HCT116 (cell line): ENCODE measurements around the gene LUZP2. TPM values are rescaled to one million over a fixed set of nuclear protein-coding genes. Genes with fewer than 3 reads are reported as not detected.

Source experiments
- ATAC-seq: fragments of 200-7000 bp; cut with Tn5 transposase; 2 replicates; pipeline ENCODE4 v1.9.1; 2020; ENCODE audit warnings: mild to moderate bottlenecking, moderate library complexity
- BruUV-seq: library from RNA; stranded (reverse); fragments of 400-500 nt; replicated peaks from 2 replicates; lab custom pipeline; 2021; lab: Mats Ljungman, UMichigan
- CTCF ChIA-PET: fragments of 300-600 bp; sonication (Branson Sonifier 250); formaldehyde crosslinking; loops from one replicate; lab custom pipeline; 2021; ENCODE audit warnings: antibody characterized with exemption; lab: Charles Lee
- POLR2A ChIA-PET: fragments of 300-600, 350-600 bp; sonication (Branson Sonifier 250); formaldehyde crosslinking; loops from one replicate; lab custom pipeline; 2021; ENCODE audit warnings: antibody characterized with exemption; lab: Charles Lee
- RAD21 ChIA-PET, 2 experiments: fragments of 300-600 bp; sonication (Branson Sonifier 250); formaldehyde crosslinking; loops; one replicate each; lab custom pipeline; 2023; ENCODE audit warnings: low total read pairs in 2 of 2; ENCODE audit not compliant: uncharacterized antibody in 2 of 2, unreplicated experiment in 2 of 2, low non-redundant PET in 1 of 2; lab: Charles Lee
- DNase-seq: peaks from one replicate; pipeline ENCODE4 v3.0.0-alpha.2; 2010; ENCODE audit warnings: low read depth, low spot score
- H2AFZ ChIP-seq: fragments of 200-600 bp; shearing (Covaris generic), sonication (generic); 2 replicates; pipeline ENCODE4 v1.6.1; 2017; ENCODE audit warnings: low read depth, mixed run types, mixed read lengths, antibody characterized with exemption, low read length; ENCODE audit not compliant: poor library complexity, severe bottlenecking
- H3K27ac ChIP-seq: 2 replicates; pipeline ENCODE4 v1.5.1; 2012; ENCODE audit warnings: low read depth, low read length
- H3K27me3 ChIP-seq: fragments of 200-600 bp; sonication (generic); 2 replicates; pipeline ENCODE4 v1.6.1; 2016; ENCODE audit warnings: mixed run types, low read length, mixed read lengths; ENCODE audit not compliant: insufficient read depth
- H3K36me3 ChIP-seq, 2 experiments: fragments of 200-500 bp in 1 of 2; fragments of 200-600 bp in 1 of 2; sonication (Bioruptor generic) in 1 of 2; sonication (generic) in 1 of 2; 2 replicates each; pipeline versions ENCODE4 v1.5.1 to v1.6.1; 2014 to 2016; ENCODE audit warnings: low read length in 2 of 2, inconsistent platforms in 1 of 2, mixed read lengths in 1 of 2, mixed run types in 1 of 2; ENCODE audit not compliant: insufficient read depth in 2 of 2, control insufficient read depth in 1 of 2
- H3K4me1 ChIP-seq, 2 experiments: fragments of 200-600 bp in 1 of 2; sonication (generic) in 1 of 2; 2 replicates each; pipeline versions ENCODE4 v1.5.1 to v1.6.1; 2012 to 2017; ENCODE audit warnings: low read length in 2 of 2, inconsistent platforms in 1 of 2, mild to moderate bottlenecking in 1 of 2, mixed read lengths in 1 of 2, mixed run types in 1 of 2, moderate library complexity in 1 of 2; ENCODE audit not compliant: insufficient read depth in 2 of 2, control insufficient read depth in 1 of 2
- H3K4me2 ChIP-seq: fragments of 200-600 bp; sonication (generic); 2 replicates; pipeline ENCODE4 v1.6.1; 2017; ENCODE audit warnings: mixed run types, low read length, mixed read lengths
- H3K4me3 ChIP-seq, 2 experiments: fragments of 200-600 bp in 1 of 2; sonication (generic) in 1 of 2; replicated peaks in 1 of 2; 2 replicates each; pipeline ENCODE4 v1.5.1; 2011 to 2016; ENCODE audit warnings: low read length in 2 of 2, control low read depth in 1 of 2, low read depth in 1 of 2, mild to moderate bottlenecking in 1 of 2, mixed read lengths in 1 of 2, mixed run types in 1 of 2
- H3K79me2 ChIP-seq: fragments of 200-600 bp; sonication (generic); 2 replicates; pipeline ENCODE4 v1.6.1; 2017; ENCODE audit warnings: mild to moderate bottlenecking, mixed run types, low read length, moderate library complexity, mixed read lengths; ENCODE audit not compliant: insufficient read depth
- H3K9ac ChIP-seq: fragments of 200-600 bp; sonication (generic); 2 replicates; pipeline ENCODE4 v1.6.1; 2016; ENCODE audit warnings: low read length, mixed read lengths
- H3K9me2 ChIP-seq: fragments of 200-600 bp; sonication (generic), shearing (Covaris generic); 2 replicates; pipeline ENCODE4 v1.6.1; 2017; ENCODE audit warnings: mixed run types, mild to moderate bottlenecking, moderate library complexity; ENCODE audit not compliant: insufficient read depth
- H3K9me3 ChIP-seq, 2 experiments: fragments of 200-500 bp in 1 of 2; fragments of 200-600 bp in 1 of 2; sonication (Bioruptor generic) in 1 of 2; sonication (generic) in 1 of 2; 2 replicates each; pipeline ENCODE4 v1.6.1; 2014 to 2017; ENCODE audit warnings: low read length in 2 of 2, mixed read lengths in 2 of 2, inconsistent platforms in 1 of 2, low read depth in 1 of 2, mild to moderate bottlenecking in 1 of 2, mixed run types in 1 of 2, moderate library complexity in 1 of 2; ENCODE audit not compliant: control insufficient read depth in 1 of 2, insufficient read depth in 1 of 2
- H4K20me1 ChIP-seq: fragments of 200-600 bp; sonication (generic), shearing (Covaris generic); 2 replicates; pipeline ENCODE4 v1.6.1; 2017; ENCODE audit warnings: mixed run types, mild to moderate bottlenecking, moderate library complexity; ENCODE audit not compliant: insufficient read depth
- EZH2 ChIP-seq: fragments of 200-600 bp; sonication (generic); IDR thresholded peaks from 2 replicates; pipeline ENCODE4 v1.6.1; 2017; ENCODE audit warnings: antibody characterized with exemption, mixed run types
- RAD21 ChIP-seq: IDR thresholded peaks from 2 replicates; pipeline ENCODE4 v1.6.1; 2012; ENCODE audit warnings: low read depth, mild to moderate bottlenecking
- REST ChIP-seq: IDR thresholded peaks from 2 replicates; pipeline ENCODE4 v1.6.1; 2012; ENCODE audit warnings: low read depth
- intact Hi-C: fragments of 100-400 bp; cut with micrococcal nuclease; formaldehyde crosslinking; loops from 2 replicates; pipeline ENCODE4 v1.10.0; 2022
- total RNA-seq: library from RNA; stranded (reverse); gene quantifications from one replicate; pipeline ENCODE4 v1.2.1, GENCODE V29; 2021; ENCODE audit not compliant: unreplicated experiment

Gene LUZP2
- total RNA-seq, 1 experiment from 2014 or later = not detected

- ChIA-PET CTCF (no interaction called here), POLR2A (no interaction called here)
- no peak for ATAC-seq
Observed at GRCh38 chr11:24645563-24645962, 148.7 kb downstream of the LUZP2 start.

DNA sequence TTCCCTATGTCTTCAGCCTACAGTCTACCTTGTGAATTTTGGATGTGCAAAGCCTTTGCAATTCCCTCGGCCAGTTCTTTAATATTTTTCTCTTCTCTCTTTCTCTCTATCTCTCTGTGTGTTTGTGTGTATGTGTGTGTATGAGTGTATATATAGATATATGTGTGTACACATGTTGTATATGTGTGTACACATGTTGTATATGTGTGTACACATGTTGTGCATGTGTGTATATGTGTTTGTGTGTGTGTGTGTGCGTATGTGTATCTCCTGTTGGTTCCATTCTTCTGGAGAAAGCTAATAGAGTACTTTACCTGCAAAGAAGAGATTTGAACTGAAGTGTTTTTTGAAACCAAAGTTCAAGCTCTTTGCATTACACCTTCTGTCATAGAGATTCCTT lies 155.0 kb downstream of the LUZP2 start:
- no peak for TF ChIP-seq REST
- no peaks in the 10 kb centered on the region for H3K27me3 ChIP-seq
- H3K79me2 ChIP-seq = no peaks in the 10 kb centered on the region
- ChIA-PET RAD21 (no interaction called here), POLR2A (no interaction called here), CTCF (no interaction called here)
- intact Hi-C loops = no loop called here
- H4K20me1 ChIP-seq = no peaks in the 10 kb centered on the region
- DNase-seq (no peak), ATAC-seq (no peak)
- H3K4me2 ChIP-seq = no peak overlapping the region
- no peak overlapping the region for H3K27ac ChIP-seq
- no peak overlapping the region for H3K4me3 ChIP-seq
- H3K9me3 ChIP-seq = peaks cover 6 to 34% of the 10 kb centered on the region in 2 experiments; a peak in 2 of 4 replicates
- H2AFZ ChIP-seq = no peak overlapping the region
- no peaks in the 10 kb centered on the region for H3K4me1 ChIP-seq
- BruUV-seq = no TSS peak
- H3K9me2 ChIP-seq = no peaks in the 10 kb centered on the region
- no peak overlapping the region for H3K9ac ChIP-seq
- H3K36me3 ChIP-seq = no peaks in the 10 kb centered on the region

More at GRCh38 chr11:24645563-24645962, 148.7 kb downstream of the LUZP2 start:
- Histone ChIP-seq H3K9me2 (no peaks in the 10 kb centered on the region), H3K36me3 (no peaks in the 10 kb centered on the region), H3K4me3 (no peak overlapping the region), H3K9me3 (peaks cover 4 to 24% of the 10 kb centered on the region in 2 experiments; a peak in 3 of 4 replicates)
- no peak for TF ChIP-seq EZH2
- TF ChIP-seq RAD21 = no peak
- TF ChIP-seq, all 23 proteins: peak for 0
- no peak for DNase-seq
- RAD21 ChIA-PET = no interaction called here
- no peak overlapping the region for H3K9ac ChIP-seq
- no TSS peak for BruUV-seq
- no peaks in the 10 kb centered on the region for H4K20me1 ChIP-seq
- no peak overlapping the region for H2AFZ ChIP-seq
- no peak overlapping the region for H3K4me2 ChIP-seq
- H3K79me2 ChIP-seq = no peaks in the 10 kb centered on the region
- H3K27me3 ChIP-seq = no peaks in the 10 kb centered on the region
- H3K27ac ChIP-seq = no peak overlapping the region
- intact Hi-C loops = no loop called here
- H3K4me1 ChIP-seq = no peaks in the 10 kb centered on the region
